Measurements from ENCODE around the gene FSTL5. TPM values are rescaled to one million over a fixed set of nuclear protein-coding genes. Genes with fewer than 3 reads are reported as not detected.

FSTL5 gene
- total RNA-seq, 2 experiments from 2014 or later, result not detected

GRCh38 chr4:161680146-161680545 is 483.7 kb downstream of the FSTL5 start:
- Histone ChIP-seq H4K20me1 (ENCODE audit: insufficient read depth, low read length) (no peaks in the 10 kb centered on the region), H3K9me2 (ENCODE audit: insufficient read depth, low read length) (no peaks in the 10 kb centered on the region), H3K4me1 (ENCODE audit: insufficient read depth, low read length, poor library complexity, severe bottlenecking) (no peaks in the 10 kb centered on the region), H3K79me2 (ENCODE audit: insufficient read depth, low read depth, low read length) (no peaks in the 10 kb centered on the region), H3K4me2 (ENCODE audit: low read length) (no peak overlapping the region), H2AFZ (ENCODE audit: low read length) (no peak overlapping the region), H3K9me3 (ENCODE audit: low read length) (no peaks in the 10 kb centered on the region), H3K4me3 (ENCODE audit: low read depth, low read length, poor library complexity, severe bottlenecking) (no peak overlapping the region), H3K27ac (ENCODE audit: low read depth, low read length, poor library complexity, severe bottlenecking) (no peak overlapping the region), H3K36me3 (ENCODE audit: insufficient read depth, low read length) (no peaks in the 10 kb centered on the region)
- CTCF ChIA-PET (ENCODE audit: unreplicated experiment), result no interaction called here
- BruUV-seq (replicated peaks), result no TSS peak
- no peak for TF ChIP-seq CTCF (conservative IDR thresholded peaks at IDR 0.05; ENCODE audit: low read length)
- TF ChIP-seq EZH2phosphoT487 (IDR thresholded peaks at IDR 0.05; ENCODE audit: borderline replicate concordance, low read depth, low read length), result no peak
- no peak for DNase-seq (ENCODE audit: low spot score)
- POLR2A ChIA-PET, result no interaction called here
- intact Hi-C loops (cut with micrococcal nuclease; ENCODE audit: unreplicated experiment), result no loop called here

GRCh38 chr4:161664740-161665139 is 499.1 kb downstream of the FSTL5 start:
- Histone ChIP-seq H3K4me2 (ENCODE audit: low read length) (no peak overlapping the region), H3K4me3 (ENCODE audit: low read depth, low read length, poor library complexity, severe bottlenecking) (no peak overlapping the region), H3K9me3 (ENCODE audit: low read length) (no peaks in the 10 kb centered on the region), H3K4me1 (ENCODE audit: insufficient read depth, low read length, poor library complexity, severe bottlenecking) (no peaks in the 10 kb centered on the region), H3K36me3 (ENCODE audit: insufficient read depth, low read length) (no peaks in the 10 kb centered on the region), H3K9me2 (ENCODE audit: insufficient read depth, low read length) (no peaks in the 10 kb centered on the region), H4K20me1 (ENCODE audit: insufficient read depth, low read length) (no peaks in the 10 kb centered on the region), H3K79me2 (ENCODE audit: insufficient read depth, low read depth, low read length) (no peaks in the 10 kb centered on the region), H2AFZ (ENCODE audit: low read length) (no peak overlapping the region), H3K27ac (ENCODE audit: low read depth, low read length, poor library complexity, severe bottlenecking) (no peak overlapping the region)
- ChIA-PET POLR2A (no interaction called here), CTCF (ENCODE audit: unreplicated experiment) (no interaction called here)
- BruUV-seq (replicated peaks), result no TSS peak
- no peak for DNase-seq (ENCODE audit: low spot score)
- TF ChIP-seq CTCF (conservative IDR thresholded peaks at IDR 0.05; ENCODE audit: low read length) (no peak), EZH2phosphoT487 (IDR thresholded peaks at IDR 0.05; ENCODE audit: borderline replicate concordance, low read depth, low read length) (no peak)
- intact Hi-C loops (cut with micrococcal nuclease; ENCODE audit: unreplicated experiment), result no loop called here

- Histone ChIP-seq H3K4me1 (ENCODE audit: insufficient read depth, low read length, poor library complexity, severe bottlenecking) (no peaks in the 10 kb centered on the region), H3K79me2 (ENCODE audit: insufficient read depth, low read depth, low read length) (no peaks in the 10 kb centered on the region), H3K36me3 (ENCODE audit: insufficient read depth, low read length) (no peaks in the 10 kb centered on the region), H3K4me2 (ENCODE audit: low read length) (no peak overlapping the region), H3K4me3 (ENCODE audit: low read depth, low read length, poor library complexity, severe bottlenecking) (no peak overlapping the region), H2AFZ (ENCODE audit: low read length) (no peak overlapping the region), H3K9me3 (ENCODE audit: low read length) (no peaks in the 10 kb centered on the region), H3K9me2 (ENCODE audit: insufficient read depth, low read length) (no peaks in the 10 kb centered on the region), H3K27ac (ENCODE audit: low read depth, low read length, poor library complexity, severe bottlenecking) (no peak overlapping the region), H4K20me1 (ENCODE audit: insufficient read depth, low read length) (no peaks in the 10 kb centered on the region)
- ChIA-PET POLR2A (no interaction called here), CTCF (ENCODE audit: unreplicated experiment) (no interaction called here)
- intact Hi-C loops (cut with micrococcal nuclease; ENCODE audit: unreplicated experiment), result no loop called here
- no peak for DNase-seq (ENCODE audit: low spot score)
- no TSS peak for BruUV-seq (replicated peaks)
- TF ChIP-seq EZH2phosphoT487 (IDR thresholded peaks at IDR 0.05; ENCODE audit: borderline replicate concordance, low read depth, low read length) (no peak), CTCF (conservative IDR thresholded peaks at IDR 0.05; ENCODE audit: low read length) (no peak)
These were observed 500.0 kb downstream of the FSTL5 start for GRCh38 chr4:161663844-161664243.

Data from OCI-LY7 (cell line).